Astrocyte (in vitro differentiated cells and primary cell): ENCODE data around the gene DYNLT3.

Experiments used
- CTCF ChIP-seq: IDR thresholded peaks from 2 replicates; pipeline ENCODE4 v1.5.1; 2011; ENCODE audit warnings: low read depth, mild to moderate bottlenecking, inconsistent platforms, low read length, moderate library complexity; ENCODE audit not compliant: insufficient read depth
- EZH2 ChIP-seq: IDR thresholded peaks from 2 replicates; pipeline ENCODE4 v1.6.1; 2012; ENCODE audit warnings: mild to moderate bottlenecking, low read length, inconsistent platforms; ENCODE audit not compliant: insufficient read depth

- TF ChIP-seq CTCF (no peak), EZH2 (no peak)
Observed at GRCh38 chrX:37800717-37801116, 46.7 kb downstream of the DYNLT3 start.
